GM19351 (cell line): ENCODE measurements around the gene CHST3.
"Not testable (repeated sequence)": the region's sequence is repeated elsewhere in the genome, so short reads cannot be mapped to it uniquely, and the experiment has no call there.

Experiments
- ATAC-seq: cut with Tn5 transposase; IDR thresholded peaks from one replicate; pipeline ENCODE4 v1.9.1; 2021; ENCODE audit warnings: mild to moderate bottlenecking, moderate library complexity; ENCODE audit not compliant: unreplicated experiment

CHST3 gene, protein sequence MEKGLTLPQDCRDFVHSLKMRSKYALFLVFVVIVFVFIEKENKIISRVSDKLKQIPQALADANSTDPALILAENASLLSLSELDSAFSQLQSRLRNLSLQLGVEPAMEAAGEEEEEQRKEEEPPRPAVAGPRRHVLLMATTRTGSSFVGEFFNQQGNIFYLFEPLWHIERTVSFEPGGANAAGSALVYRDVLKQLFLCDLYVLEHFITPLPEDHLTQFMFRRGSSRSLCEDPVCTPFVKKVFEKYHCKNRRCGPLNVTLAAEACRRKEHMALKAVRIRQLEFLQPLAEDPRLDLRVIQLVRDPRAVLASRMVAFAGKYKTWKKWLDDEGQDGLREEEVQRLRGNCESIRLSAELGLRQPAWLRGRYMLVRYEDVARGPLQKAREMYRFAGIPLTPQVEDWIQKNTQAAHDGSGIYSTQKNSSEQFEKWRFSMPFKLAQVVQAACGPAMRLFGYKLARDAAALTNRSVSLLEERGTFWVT

DNA sequence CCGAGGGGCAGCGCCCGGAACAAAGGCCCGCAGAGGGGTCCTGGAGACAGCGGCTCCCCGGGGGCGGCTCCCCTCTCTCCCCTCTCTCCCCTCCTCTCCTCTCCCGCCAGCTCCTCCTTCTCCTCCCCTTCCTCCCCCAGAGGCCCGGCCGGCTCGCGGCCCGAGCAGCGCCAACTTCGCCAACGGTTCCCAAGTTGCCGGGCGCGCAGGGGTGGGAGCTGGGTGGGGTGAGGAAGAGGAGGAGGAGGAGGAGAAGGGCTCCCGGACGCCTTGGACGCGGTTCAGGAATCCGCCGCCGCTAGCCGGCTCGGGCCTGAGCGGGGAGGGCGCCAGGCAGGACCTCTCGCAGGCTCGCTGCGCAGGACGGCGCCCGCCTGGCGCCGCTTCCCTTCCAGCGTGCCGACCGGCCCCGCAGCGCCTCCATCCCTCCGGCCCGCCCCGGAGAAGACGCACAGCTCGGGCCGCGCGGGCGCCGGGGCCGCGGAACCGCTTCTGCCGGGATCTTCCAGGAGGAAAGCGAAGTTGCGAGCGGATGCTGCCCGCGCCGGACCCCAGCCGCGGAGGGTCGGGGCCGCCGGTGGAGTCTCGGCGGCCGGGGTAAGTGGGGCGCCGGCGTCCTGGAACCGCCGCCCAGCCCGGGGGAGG lies at the start of gene CHST3:
TSS of gene CHST3 (plus strand) at position 298 of the 645 bp plus-strand sequence. CDS start 41,448 bp downstream, outside the sequence.
- no peak for ATAC-seq

DNA sequence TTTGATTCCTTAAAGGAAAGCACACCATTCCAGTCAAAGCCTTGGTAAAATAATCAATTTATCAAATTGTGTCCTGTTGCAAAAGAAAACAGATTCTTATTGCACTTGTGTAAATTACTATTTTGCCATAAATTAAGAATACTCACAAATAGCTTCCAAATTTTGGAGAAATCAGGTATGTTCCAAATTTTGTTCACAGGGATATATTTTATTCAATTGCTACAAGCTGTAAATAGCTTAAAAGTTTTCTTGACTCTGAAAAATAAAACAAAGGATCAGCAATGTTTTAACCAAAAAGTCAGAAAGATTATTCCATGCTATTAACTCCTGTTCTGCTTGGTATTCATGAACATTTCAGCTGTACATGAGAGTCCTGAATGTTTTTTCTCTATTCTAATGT lies 47.4 kb upstream of the CHST3 start:
- ATAC-seq = no peak

DNA sequence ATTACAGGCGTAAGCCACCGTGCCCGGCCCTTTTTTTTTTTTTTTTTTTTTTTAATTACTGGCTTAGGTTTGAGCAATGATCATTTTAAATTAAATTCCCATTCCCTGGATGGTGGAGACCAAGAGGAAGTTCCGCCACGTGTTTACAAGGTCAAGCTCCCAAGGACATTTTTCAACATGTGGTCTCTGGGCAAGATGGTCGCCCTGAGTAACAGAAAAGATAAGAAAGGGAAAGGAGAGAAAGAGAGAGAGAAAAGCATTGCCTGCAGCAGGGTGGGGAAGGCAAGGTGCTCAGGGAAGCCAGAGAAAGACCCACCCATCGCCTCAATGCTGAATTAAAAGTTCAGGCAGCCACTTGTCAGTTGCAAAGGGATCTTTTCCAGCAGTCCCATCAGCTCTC lies 45.2 kb upstream of the CHST3 start:
- ATAC-seq = no peak

GRCh38 chr10:71919956-71920539 lies 44.1 kb upstream of the CHST3 start:
- not testable (repeated sequence) for ATAC-seq

- ATAC-seq = no peak
Observed at GRCh38 chr10:71920540-71921323, 43.5 kb upstream of the CHST3 start.

- ATAC-seq = no peak
Observed at GRCh38 chr10:71921324-71922027, 42.7 kb upstream of the CHST3 start.

DNA sequence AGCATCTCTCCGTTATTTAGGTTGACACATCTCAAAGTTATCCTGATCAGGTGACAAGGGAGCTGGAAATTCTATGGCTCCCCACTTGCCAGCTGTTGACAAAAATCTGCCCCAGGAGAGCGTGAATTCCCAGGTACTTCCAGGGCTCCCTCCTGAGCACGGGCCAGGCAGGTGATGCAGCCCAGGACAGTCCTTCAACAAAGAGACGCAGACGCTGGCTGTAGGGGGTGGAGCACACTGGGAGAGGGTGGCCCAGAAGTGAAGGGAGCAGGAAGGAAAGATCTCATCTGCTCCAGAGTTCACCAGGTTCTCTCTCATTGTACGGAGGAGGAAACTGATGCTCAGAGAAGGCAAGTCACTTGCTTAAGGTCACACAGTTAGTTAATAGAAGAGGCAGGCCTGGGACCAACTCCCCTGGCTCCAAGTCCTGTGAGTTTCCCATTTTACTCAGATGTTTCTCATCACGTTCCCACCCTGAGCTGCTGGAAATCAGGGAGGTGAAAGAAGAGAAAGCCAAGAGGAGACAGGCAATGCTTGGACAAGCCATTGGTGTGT lies 41.0 kb upstream of the CHST3 start:
- ATAC-seq = no peak

- no peak for ATAC-seq
Observed at GRCh38 chr10:71924771-71925170, 39.4 kb upstream of the CHST3 start.

DNA sequence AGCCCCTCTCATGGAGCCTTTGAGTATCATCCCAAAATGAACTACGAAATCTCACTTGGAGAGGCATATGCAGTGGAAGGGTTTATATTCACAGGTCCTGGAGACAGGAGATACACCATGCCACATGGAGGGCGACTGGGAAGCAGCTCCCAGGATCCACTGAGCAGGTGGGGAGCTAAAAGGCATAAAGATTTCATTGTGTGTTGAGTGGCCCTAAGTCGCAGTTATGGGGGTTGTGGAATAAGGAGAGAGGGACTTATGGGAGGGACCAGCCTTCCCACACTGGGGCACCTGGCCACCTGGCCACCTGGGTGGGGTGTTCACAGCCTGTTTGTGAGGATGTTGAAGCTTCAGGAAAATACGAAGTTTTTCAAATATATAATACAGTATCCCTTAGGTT lies 37.0 kb upstream of the CHST3 start:
- no peak for ATAC-seq

GRCh38 chr10:71927776-71928592 lies 36.2 kb upstream of the CHST3 start:
- no peak for ATAC-seq

- no peak for ATAC-seq
Observed at GRCh38 chr10:71931295-71931694, 32.9 kb upstream of the CHST3 start.

- ATAC-seq = no peak
Observed at GRCh38 chr10:71933651-71934050, 30.5 kb upstream of the CHST3 start.

GRCh38 chr10:71938211-71938610 lies 26.0 kb upstream of the CHST3 start:
- ATAC-seq = no peak

DNA sequence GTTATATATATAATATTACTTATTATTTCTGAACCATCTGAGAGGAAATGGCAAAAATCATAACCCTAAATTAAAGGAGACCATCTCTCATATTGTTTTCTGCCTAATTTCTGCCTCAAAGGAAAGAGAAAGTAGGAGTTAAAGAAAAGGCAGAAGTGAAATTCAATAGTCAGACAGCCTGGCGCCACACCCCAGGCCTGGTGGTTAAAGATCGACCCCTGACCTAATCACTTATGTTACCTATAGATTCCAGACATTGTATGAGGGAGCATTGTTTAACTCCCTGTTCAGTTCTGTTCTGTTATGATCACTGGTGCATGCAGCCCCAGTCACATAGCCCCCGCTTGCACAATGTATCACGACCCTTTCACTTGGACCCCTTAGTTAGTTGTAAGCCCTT lies 24.9 kb upstream of the CHST3 start:
- ATAC-seq = no peak

DNA sequence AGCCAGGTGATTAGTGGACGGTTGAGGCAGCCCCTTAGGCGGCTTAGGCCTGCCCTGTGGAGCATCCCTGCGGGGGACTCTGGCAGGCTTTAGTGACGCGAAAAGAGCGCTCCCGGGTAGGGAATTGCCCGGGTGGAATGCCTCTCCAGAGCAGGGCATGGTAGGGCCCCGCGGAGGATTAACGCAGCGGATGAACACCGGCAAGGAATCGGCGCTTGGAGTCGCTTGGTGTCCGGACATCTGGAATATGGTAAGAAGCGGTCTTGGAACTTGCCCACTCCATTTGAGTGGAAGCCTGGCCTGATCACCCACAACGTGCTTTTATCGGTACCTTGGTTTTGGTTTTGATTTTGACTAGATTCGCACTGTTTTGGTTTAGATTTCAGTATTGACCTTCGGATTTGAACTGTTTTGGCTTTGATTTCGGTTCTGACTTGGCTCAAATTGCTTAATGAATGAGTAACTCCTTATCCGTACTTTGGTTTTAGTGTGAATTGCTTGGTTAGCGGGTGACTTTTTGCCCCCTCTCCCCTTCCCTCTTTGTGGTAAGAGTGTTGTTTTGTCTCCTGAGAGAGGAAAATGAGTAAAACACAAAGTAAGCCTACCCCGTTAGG lies 24.2 kb upstream of the CHST3 start:
- ATAC-seq = no peak

GRCh38 chr10:71940752-71941151 lies 23.4 kb upstream of the CHST3 start:
- ATAC-seq = no peak

GRCh38 chr10:71941318-71941717 lies 22.9 kb upstream of the CHST3 start:
- ATAC-seq = no peak

- no peak for ATAC-seq
Observed at GRCh38 chr10:71945819-71946474, 18.2 kb upstream of the CHST3 start.
